Tongue (tissue), 2 donors: ENCODE results near the gene OR4M1. TPM values are rescaled to one million over a fixed set of nuclear protein-coding genes. Genes with fewer than 3 reads are reported as not detected.
"Not testable (repeated sequence)": the region's sequence is repeated elsewhere in the genome, so short reads cannot be mapped to it uniquely, and the experiment has no call there.

ENCODE experiments used
- DNase-seq: peaks from one replicate; pipeline ENCODE4 v3.0.0-alpha.2; 2015
- total RNA-seq: library from RNA; depleted of rRNA; stranded (reverse); fragments of >200 nt; gene quantifications from one replicate; pipeline ENCODE4 v1.2.3, GENCODE V29; 2014

Gene OR4M1
- total RNA-seq, 1 donor from 2014 or later: not detected

- DNase-seq: no peak
These were observed 49.9 kb downstream of the OR4M1 start for GRCh38 chr14:19823178-19823577.

- DNase-seq: no peak
These were observed 50.5 kb downstream of the OR4M1 start for GRCh38 chr14:19823765-19824164.

GRCh38 chr14:19827626-19828244, 54.4 kb downstream of the OR4M1 start:
- DNase-seq: not testable (repeated sequence)

- no peak for DNase-seq
These were observed 55.0 kb downstream of the OR4M1 start for GRCh38 chr14:19828314-19828713.

Other genes with a start within 250 kb of the OR4M1 start
- gene OR11H2, start 59.6 kb upstream of the OR4M1 start, total RNA-seq: not detected
- not detected for gene OR4Q3, start 29.9 kb upstream of the OR4M1 start, total RNA-seq
- gene OR4N2, start 30.3 kb downstream of the OR4M1 start, total RNA-seq: not detected
- not detected for gene OR4K2, start 101.6 kb downstream of the OR4M1 start, total RNA-seq
- gene OR4K5, start 147.1 kb downstream of the OR4M1 start, total RNA-seq: not detected
- gene OR4K1, start 157.4 kb downstream of the OR4M1 start, total RNA-seq: not detected
- not detected for gene OR4K15, start 202.1 kb downstream of the OR4M1 start, total RNA-seq
- gene OR4Q2, start 228.7 kb downstream of the OR4M1 start, total RNA-seq: not detected
- gene OR4K14, start 245.8 kb downstream of the OR4M1 start, total RNA-seq: not detected